ENCODE measurements around the gene ASCC3.
"Not testable (repeated sequence)": the region's sequence is repeated elsewhere in the genome, so short reads cannot be mapped to it uniquely, and the experiment has no call there.

The ASCC3 gene

GRCh38 chr6:100810015-100810414 is 71.1 kb downstream of the ASCC3 start:
- no peak for DNase-seq
- in situ Hi-C loops (cut with MboI; ENCODE audit: low pct_unique_long_range_greater_than_20kb, low sequenced_read_pairs) = no loop called here

- no peak for DNase-seq
- in situ Hi-C loops (cut with MboI; ENCODE audit: low pct_unique_long_range_greater_than_20kb, low sequenced_read_pairs) = no loop called here
Observed at GRCh38 chr6:100809346-100809745, 71.8 kb downstream of the ASCC3 start.

GRCh38 chr6:100808638-100809275 is 72.4 kb downstream of the ASCC3 start:
- DNase-seq = no peak
- in situ Hi-C loops (cut with MboI; ENCODE audit: low pct_unique_long_range_greater_than_20kb, low sequenced_read_pairs) = no loop called here

DNA sequence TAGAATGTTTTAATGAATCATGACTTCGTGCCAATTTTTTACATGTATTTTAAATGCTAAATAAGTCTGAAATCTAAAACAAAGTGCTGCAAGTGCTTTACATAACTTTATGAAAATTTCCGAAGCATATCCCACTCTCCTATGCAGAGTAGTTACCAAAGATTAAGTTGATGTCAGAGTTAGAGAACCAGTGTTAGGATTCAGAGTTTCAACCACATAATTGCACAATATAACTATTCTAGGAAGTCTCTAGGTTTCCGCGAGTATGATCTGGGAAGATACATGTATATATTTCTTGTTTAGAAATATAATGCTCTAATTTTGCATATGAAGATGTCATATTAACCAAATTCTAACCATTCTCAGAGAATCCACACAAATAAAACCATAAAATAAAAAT is 74.8 kb downstream of the ASCC3 start:
- in situ Hi-C loops (cut with MboI; ENCODE audit: low pct_unique_long_range_greater_than_20kb, low sequenced_read_pairs) = no loop called here
- DNase-seq = peak; percentile 8

- peak; percentile 14 for DNase-seq
- in situ Hi-C loops (cut with MboI; ENCODE audit: low pct_unique_long_range_greater_than_20kb, low sequenced_read_pairs) = no loop called here
Observed at GRCh38 chr6:100803264-100804045, 77.7 kb downstream of the ASCC3 start.

GRCh38 chr6:100801036-100801435 is 80.1 kb downstream of the ASCC3 start:
- in situ Hi-C loops (cut with MboI; ENCODE audit: low pct_unique_long_range_greater_than_20kb, low sequenced_read_pairs) = no loop called here
- no peak for DNase-seq

DNA sequence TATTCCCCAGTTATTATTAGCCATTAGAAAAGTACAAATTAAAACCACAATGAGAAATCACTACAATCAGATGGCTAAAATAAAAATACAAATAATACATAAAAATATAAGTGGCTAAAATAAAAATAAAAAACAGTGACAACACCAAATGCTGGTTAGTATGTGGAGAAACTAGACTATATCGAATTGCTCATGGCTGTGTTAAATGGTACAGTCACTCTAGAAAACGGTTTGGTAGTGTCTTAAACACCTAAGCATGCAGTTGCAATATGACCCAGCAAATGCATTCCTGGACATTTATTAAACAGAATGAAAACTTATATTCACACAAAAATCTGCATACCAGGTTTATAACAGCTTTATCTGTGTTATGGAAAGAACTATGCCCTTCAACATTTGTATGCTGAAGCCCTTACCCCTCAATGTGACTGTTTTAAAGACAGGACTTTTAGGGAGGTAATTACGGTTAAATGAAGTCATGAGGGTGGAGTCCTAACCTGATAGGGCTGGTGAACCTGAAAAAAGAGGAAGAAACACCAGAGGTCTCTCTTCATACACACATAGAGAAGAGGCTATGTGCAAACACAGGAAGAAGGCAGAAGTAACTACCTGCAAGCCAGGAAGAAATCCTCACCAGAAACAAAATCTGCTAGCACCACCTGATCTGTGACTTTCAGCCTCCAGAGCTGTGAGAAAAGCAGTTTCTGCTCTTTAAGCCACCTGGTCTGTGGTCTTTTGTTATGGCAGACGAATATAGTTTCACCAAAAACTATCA is 84.9 kb downstream of the ASCC3 start:
- in situ Hi-C loops (cut with MboI; ENCODE audit: low pct_unique_long_range_greater_than_20kb, low sequenced_read_pairs) = no loop called here
- peak; percentile 61 for DNase-seq

GRCh38 chr6:100790084-100790483 is 91.0 kb downstream of the ASCC3 start:
- in situ Hi-C loops (cut with MboI; ENCODE audit: low pct_unique_long_range_greater_than_20kb, low sequenced_read_pairs) = no loop called here

DNA sequence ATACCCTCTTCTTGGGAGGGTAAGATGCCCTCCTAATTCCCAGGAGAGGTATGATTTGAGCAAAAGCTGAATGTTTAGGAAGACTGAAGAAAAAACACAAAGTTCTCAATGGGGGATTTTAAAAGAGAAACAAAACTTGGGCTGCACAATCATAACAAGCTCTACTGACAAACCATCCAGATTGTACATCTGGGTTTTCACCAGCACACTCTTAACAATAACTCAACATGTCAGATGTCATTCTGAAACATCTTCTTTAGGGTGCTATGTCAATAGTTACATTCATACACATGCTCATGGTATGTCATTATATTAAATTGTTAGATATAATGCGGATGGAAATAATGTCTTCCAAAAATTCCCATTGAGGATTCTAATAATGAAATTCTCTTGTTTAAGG is 95.1 kb downstream of the ASCC3 start:
- no peak for DNase-seq
- in situ Hi-C loops (cut with MboI; ENCODE audit: low pct_unique_long_range_greater_than_20kb, low sequenced_read_pairs) = no loop called here

More at GRCh38 chr6:100790084-100790483, 91.0 kb downstream of the ASCC3 start:
- no peak for DNase-seq

DNA sequence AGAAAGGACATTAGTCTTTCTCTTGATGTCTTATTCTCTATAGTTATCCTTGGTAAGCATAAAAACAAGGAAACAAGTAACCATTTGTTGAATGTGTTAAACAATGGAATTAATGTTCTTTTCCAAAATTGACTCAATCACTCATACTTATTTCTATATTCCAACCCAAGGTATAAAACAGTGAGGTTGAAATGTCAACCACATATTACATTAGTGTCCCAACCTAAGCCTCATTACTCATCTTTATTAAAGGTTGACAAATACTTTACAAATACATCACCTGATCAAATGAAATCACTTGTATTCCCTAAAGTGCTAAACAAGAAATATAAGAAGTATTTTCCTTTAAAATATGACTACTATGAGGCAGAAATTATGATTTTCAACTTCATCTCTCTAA is 100.5 kb downstream of the ASCC3 start:
- in situ Hi-C loops (cut with MboI; ENCODE audit: low pct_unique_long_range_greater_than_20kb, low sequenced_read_pairs) = no loop called here
- DNase-seq = no peak

DNA sequence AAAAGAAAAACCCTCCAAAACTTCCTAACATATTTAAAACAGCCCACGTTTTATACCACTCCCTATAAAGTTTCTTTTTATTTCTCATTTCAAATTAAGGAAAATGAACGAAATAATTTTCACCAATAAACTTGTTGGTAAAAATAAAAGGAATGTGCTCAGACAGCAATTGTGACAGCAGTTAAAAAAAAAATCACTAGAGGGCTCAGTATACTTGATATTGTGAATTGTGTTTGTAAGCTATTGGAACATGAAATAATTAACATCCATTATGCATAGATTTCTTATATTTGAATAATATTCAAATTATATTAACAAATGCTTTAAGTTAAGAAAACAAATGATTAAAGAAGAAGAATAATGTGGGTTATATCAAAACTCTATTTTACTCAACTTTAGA is 105.5 kb downstream of the ASCC3 start:
- in situ Hi-C loops (cut with MboI; ENCODE audit: low pct_unique_long_range_greater_than_20kb, low sequenced_read_pairs) = no loop called here
- DNase-seq = no peak

GRCh38 chr6:100774681-100775080 is 106.4 kb downstream of the ASCC3 start:
- DNase-seq = no peak
- in situ Hi-C loops (cut with MboI; ENCODE audit: low pct_unique_long_range_greater_than_20kb, low sequenced_read_pairs) = no loop called here

DNA sequence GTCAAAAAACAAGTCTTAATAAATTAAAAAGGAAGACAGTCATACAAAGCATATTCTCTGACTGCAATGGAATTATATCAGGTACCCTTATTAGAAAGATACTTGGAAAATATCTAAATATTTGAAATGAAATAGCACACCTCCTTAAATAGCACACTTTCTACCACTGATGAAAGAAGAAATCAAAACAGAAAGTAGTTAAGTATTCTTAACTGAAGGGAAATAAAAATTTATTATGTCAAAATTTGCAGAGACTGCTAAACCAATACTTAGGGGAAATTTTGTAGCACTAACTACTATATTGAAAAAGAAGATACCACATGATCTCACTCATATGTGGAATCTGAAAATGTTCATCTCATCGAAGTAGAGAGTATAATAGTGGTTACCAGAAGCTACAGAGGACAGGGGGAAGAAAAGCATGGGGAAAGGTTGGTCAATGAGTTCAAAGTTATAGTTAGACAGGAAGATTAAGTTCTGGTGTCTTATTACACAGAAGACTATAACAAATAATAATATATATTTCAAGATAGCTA is 112.2 kb downstream of the ASCC3 start:
- in situ Hi-C loops (cut with MboI; ENCODE audit: low pct_unique_long_range_greater_than_20kb, low sequenced_read_pairs) = no loop called here

GRCh38 chr6:100763617-100764241 is 117.4 kb downstream of the ASCC3 start:
- no peak for DNase-seq
- in situ Hi-C loops (cut with MboI; ENCODE audit: low pct_unique_long_range_greater_than_20kb, low sequenced_read_pairs) = no loop called here

More for the DNA sequence above, 112.2 kb downstream of the ASCC3 start:
- no peak for DNase-seq

- in situ Hi-C loops (cut with MboI; ENCODE audit: low pct_unique_long_range_greater_than_20kb, low sequenced_read_pairs) = no loop called here
- no peak for DNase-seq
Observed at GRCh38 chr6:100761841-100762240, 119.3 kb downstream of the ASCC3 start.

GRCh38 chr6:100758386-100758785 is 122.7 kb downstream of the ASCC3 start:
- DNase-seq; in situ Hi-C loops (cut with MboI; ENCODE audit: low pct_unique_long_range_greater_than_20kb, low sequenced_read_pairs): not testable (repeated sequence)

- no peak for DNase-seq
- in situ Hi-C loops (cut with MboI; ENCODE audit: low pct_unique_long_range_greater_than_20kb, low sequenced_read_pairs) = no loop called here
Observed at GRCh38 chr6:100753421-100753820, 127.7 kb downstream of the ASCC3 start.

- DNase-seq = no peak
- in situ Hi-C loops (cut with MboI; ENCODE audit: low pct_unique_long_range_greater_than_20kb, low sequenced_read_pairs) = no loop called here
Observed at GRCh38 chr6:100751590-100751989, 129.5 kb downstream of the ASCC3 start.

- no peak for DNase-seq
- in situ Hi-C loops (cut with MboI; ENCODE audit: low pct_unique_long_range_greater_than_20kb, low sequenced_read_pairs) = no loop called here
Observed at GRCh38 chr6:100745419-100746041, 135.6 kb downstream of the ASCC3 start.
